ENCODE measurements around the gene PTPN21. TPM values are rescaled to one million over a fixed set of nuclear protein-coding genes. Genes with fewer than 3 reads are reported as not detected.
A peak's percentile ranks its signal among the peaks of the same experiment; 100 is the strongest.

Gene PTPN21
- total RNA-seq = 0.99 TPM
- polyA plus RNA-seq = 3.5 TPM
- long read RNA-seq, donor 1 = 0 reads
- long read RNA-seq, donor 2 = 0 reads
- long read RNA-seq, donor 3 = 0 reads
- long read RNA-seq, donor 4 = 0 reads
- long read RNA-seq, donor 5 = 0 reads
- long read RNA-seq, donor 6 = 0 reads
- long read RNA-seq, donor 7, partial matches to known transcripts = 11 of 11 reads
- long read RNA-seq, donor 7, other reads (novel, unspliced or antisense) = 0 of 11 reads
- long read RNA-seq, donor 8 = 0 reads
- long read RNA-seq, donor 9, partial matches to known transcripts = 16 of 16 reads
- long read RNA-seq, donor 9, other reads (novel, unspliced or antisense) = 0 of 16 reads
- long read RNA-seq, donor 10 = 0 reads

GRCh38 chr14:88554457-88555286 is at the start of gene PTPN21:
TSS of gene PTPN21 (minus strand) at chr14:88555007. CDS start at chr14:88550417, 4,590 bp downstream.
- Histone ChIP-seq H3K36me3 (ENCODE audit: control insufficient read depth in 2 of 2, insufficient read depth in 2 of 2, low read length in 1 of 2) (no peaks in the 10 kb centered on the region), H3K4me3 (ENCODE audit: low read length in 2 of 2) (peak within 1 kb of the TSS; percentile 26 to 49), H3K9me3 (ENCODE audit: control insufficient read depth in 2 of 2, insufficient read depth in 1 of 2, low read length in 1 of 2) (peaks cover 3 to 8% of the 10 kb centered on the region in 2 donors), H3K27me3 (ENCODE audit: control insufficient read depth in 2 of 2, insufficient read depth in 1 of 2, low read length in 1 of 2) (peaks cover 49 to 76% of the 10 kb centered on the region in 2 donors), H3K4me1 (ENCODE audit: control insufficient read depth in 2 of 2, insufficient read depth in 2 of 2, low read length in 2 of 2) (peaks cover 5 to 17% of the 10 kb centered on the region in 2 donors), H3K27ac (ENCODE audit: low read depth in 1 of 2, low read length in 1 of 2) (peak within 1 kb of the TSS in 1 of 2 donors; percentile 52)
- WGBS = 1% methylated on average over 103 of the region's 103 CpGs
- no peak for DNase-seq (ENCODE audit: low read depth in 6 of 9, low spot score in 9 of 9)

- H3K27me3 ChIP-seq (ENCODE audit: control insufficient read depth in 2 of 2, insufficient read depth in 1 of 2, low read length in 1 of 2) = no peaks in the 10 kb centered on the region
- H3K4me3 ChIP-seq (ENCODE audit: low read length in 2 of 2) = no peak overlapping the region
- H3K36me3 ChIP-seq (ENCODE audit: control insufficient read depth in 2 of 2, insufficient read depth in 2 of 2, low read length in 1 of 2) = peaks cover 50 to 51% of the 10 kb centered on the region in 2 donors
- H3K27ac ChIP-seq (ENCODE audit: low read depth in 1 of 2, low read length in 1 of 2) = no peak overlapping the region
- no peak for DNase-seq (ENCODE audit: low read depth in 6 of 9, low spot score in 9 of 9)
- no peaks in the 10 kb centered on the region for H3K4me1 ChIP-seq (ENCODE audit: control insufficient read depth in 2 of 2, insufficient read depth in 2 of 2, low read length in 2 of 2)
- H3K9me3 ChIP-seq (ENCODE audit: control insufficient read depth in 2 of 2, insufficient read depth in 1 of 2, low read length in 1 of 2) = no peaks in the 10 kb centered on the region
Observed at GRCh38 chr14:88604212-88604611, 49.4 kb upstream of the PTPN21 start.

- no peak for DNase-seq (ENCODE audit: low read depth in 6 of 9, low spot score in 9 of 9)
- 89% methylated on average over 10 of the region's 10 CpGs for WGBS
- no peak overlapping the region for H3K4me3 ChIP-seq (ENCODE audit: low read length in 2 of 2)
- peaks cover 45 to 56% of the 10 kb centered on the region in 2 donors for H3K36me3 ChIP-seq (ENCODE audit: control insufficient read depth in 2 of 2, insufficient read depth in 2 of 2, low read length in 1 of 2)
- H3K27ac ChIP-seq (ENCODE audit: low read depth in 1 of 2, low read length in 1 of 2) = no peak overlapping the region
- no peaks in the 10 kb centered on the region for H3K27me3 ChIP-seq (ENCODE audit: control insufficient read depth in 2 of 2, insufficient read depth in 1 of 2, low read length in 1 of 2)
- no peaks in the 10 kb centered on the region for H3K9me3 ChIP-seq (ENCODE audit: control insufficient read depth in 2 of 2, insufficient read depth in 1 of 2, low read length in 1 of 2)
- no peaks in the 10 kb centered on the region for H3K4me1 ChIP-seq (ENCODE audit: control insufficient read depth in 2 of 2, insufficient read depth in 2 of 2, low read length in 2 of 2)
Observed at GRCh38 chr14:88599761-88600439, 45.1 kb upstream of the PTPN21 start.

GRCh38 chr14:88599326-88599725 is 44.5 kb upstream of the PTPN21 start:
- no peaks in the 10 kb centered on the region for H3K9me3 ChIP-seq (ENCODE audit: control insufficient read depth in 2 of 2, insufficient read depth in 1 of 2, low read length in 1 of 2)
- no peak for DNase-seq (ENCODE audit: low read depth in 6 of 9, low spot score in 9 of 9)
- H3K27me3 ChIP-seq (ENCODE audit: control insufficient read depth in 2 of 2, insufficient read depth in 1 of 2, low read length in 1 of 2) = no peaks in the 10 kb centered on the region
- H3K4me1 ChIP-seq (ENCODE audit: control insufficient read depth in 2 of 2, insufficient read depth in 2 of 2, low read length in 2 of 2) = no peaks in the 10 kb centered on the region
- peaks cover 45 to 55% of the 10 kb centered on the region in 2 donors for H3K36me3 ChIP-seq (ENCODE audit: control insufficient read depth in 2 of 2, insufficient read depth in 2 of 2, low read length in 1 of 2)
- WGBS = 95% methylated on average over 8 of the region's 8 CpGs
- H3K4me3 ChIP-seq (ENCODE audit: low read length in 2 of 2) = no peak overlapping the region
- no peak overlapping the region for H3K27ac ChIP-seq (ENCODE audit: low read depth in 1 of 2, low read length in 1 of 2)

- Histone ChIP-seq H3K4me3 (ENCODE audit: low read length in 2 of 2) (no peak overlapping the region), H3K4me1 (ENCODE audit: control insufficient read depth in 2 of 2, insufficient read depth in 2 of 2, low read length in 2 of 2) (no peaks in the 10 kb centered on the region), H3K27me3 (ENCODE audit: control insufficient read depth in 2 of 2, insufficient read depth in 1 of 2, low read length in 1 of 2) (no peaks in the 10 kb centered on the region), H3K27ac (ENCODE audit: low read depth in 1 of 2, low read length in 1 of 2) (no peak overlapping the region), H3K9me3 (ENCODE audit: control insufficient read depth in 2 of 2, insufficient read depth in 1 of 2, low read length in 1 of 2) (no peaks in the 10 kb centered on the region), H3K36me3 (ENCODE audit: control insufficient read depth in 2 of 2, insufficient read depth in 2 of 2, low read length in 1 of 2) (peaks cover 41 to 57% of the 10 kb centered on the region in 2 donors)
- WGBS = 100% methylated on average over 2 of the region's 2 CpGs
- no peak for DNase-seq (ENCODE audit: low read depth in 6 of 9, low spot score in 9 of 9)
Observed at GRCh38 chr14:88598097-88598675, 43.4 kb upstream of the PTPN21 start.

- H3K27me3 ChIP-seq (ENCODE audit: control insufficient read depth in 2 of 2, insufficient read depth in 1 of 2, low read length in 1 of 2) = no peaks in the 10 kb centered on the region
- no peak overlapping the region for H3K27ac ChIP-seq (ENCODE audit: low read depth in 1 of 2, low read length in 1 of 2)
- DNase-seq (ENCODE audit: low read depth in 6 of 9, low spot score in 9 of 9) = no peak
- 97% methylated on average over 4 of the region's 4 CpGs for WGBS
- H3K4me1 ChIP-seq (ENCODE audit: control insufficient read depth in 2 of 2, insufficient read depth in 2 of 2, low read length in 2 of 2) = no peaks in the 10 kb centered on the region
- H3K9me3 ChIP-seq (ENCODE audit: control insufficient read depth in 2 of 2, insufficient read depth in 1 of 2, low read length in 1 of 2) = no peaks in the 10 kb centered on the region
- H3K36me3 ChIP-seq (ENCODE audit: control insufficient read depth in 2 of 2, insufficient read depth in 2 of 2, low read length in 1 of 2) = peaks cover 36 to 52% of the 10 kb centered on the region in 2 donors
- H3K4me3 ChIP-seq (ENCODE audit: low read length in 2 of 2) = no peak overlapping the region
Observed at GRCh38 chr14:88597601-88598000, 42.8 kb upstream of the PTPN21 start.

GRCh38 chr14:88597038-88597437 is 42.2 kb upstream of the PTPN21 start:
- Histone ChIP-seq H3K27me3 (ENCODE audit: control insufficient read depth in 2 of 2, insufficient read depth in 1 of 2, low read length in 1 of 2) (no peaks in the 10 kb centered on the region), H3K4me1 (ENCODE audit: control insufficient read depth in 2 of 2, insufficient read depth in 2 of 2, low read length in 2 of 2) (no peaks in the 10 kb centered on the region), H3K27ac (ENCODE audit: low read depth in 1 of 2, low read length in 1 of 2) (no peak overlapping the region), H3K4me3 (ENCODE audit: low read length in 2 of 2) (no peak overlapping the region), H3K36me3 (ENCODE audit: control insufficient read depth in 2 of 2, insufficient read depth in 2 of 2, low read length in 1 of 2) (peaks cover 36 to 47% of the 10 kb centered on the region in 2 donors), H3K9me3 (ENCODE audit: control insufficient read depth in 2 of 2, insufficient read depth in 1 of 2, low read length in 1 of 2) (no peaks in the 10 kb centered on the region)
- 97% methylated on average over 4 of the region's 4 CpGs for WGBS
- DNase-seq (ENCODE audit: low read depth in 6 of 9, low spot score in 9 of 9) = no peak

- Histone ChIP-seq H3K4me1 (ENCODE audit: control insufficient read depth in 2 of 2, insufficient read depth in 2 of 2, low read length in 2 of 2) (no peaks in the 10 kb centered on the region), H3K27me3 (ENCODE audit: control insufficient read depth in 2 of 2, insufficient read depth in 1 of 2, low read length in 1 of 2) (no peaks in the 10 kb centered on the region), H3K36me3 (ENCODE audit: control insufficient read depth in 2 of 2, insufficient read depth in 2 of 2, low read length in 1 of 2) (peaks cover 10 to 21% of the 10 kb centered on the region in 2 donors), H3K27ac (ENCODE audit: low read depth in 1 of 2, low read length in 1 of 2) (no peak overlapping the region), H3K4me3 (ENCODE audit: low read length in 2 of 2) (no peak overlapping the region), H3K9me3 (ENCODE audit: control insufficient read depth in 2 of 2, insufficient read depth in 1 of 2, low read length in 1 of 2) (no peaks in the 10 kb centered on the region)
- no peak for DNase-seq (ENCODE audit: low read depth in 6 of 9, low spot score in 9 of 9)
- WGBS = 89% methylated on average over 1 of the region's 1 CpG
Observed at GRCh38 chr14:88592031-88592430, 37.2 kb upstream of the PTPN21 start.

Measured in thymus (tissue), 14 donors.